Right lobe of liver (tissue), 4 donors: ENCODE results near the gene IL17RB.

Source experiments
- POLR2A ChIP-seq: fragments of 450-650 bp; IDR thresholded peaks from one replicate; pipeline ENCODE4 v1.6.1; 2017; ENCODE audit warnings: antibody characterized with exemption, mild to moderate bottlenecking
- TF ChIP-seq, protein P1 (sequence below), 4 donors: fragments of 200-600 bp in 3 of 4; fragments of 450-650 bp in 1 of 4; IDR thresholded peaks; one replicate each; pipeline versions ENCODE4 v1.5.1 to v1.8.0; 2016 to 2022; ENCODE audit warnings: antibody characterized with exemption in 4 of 4, mild to moderate bottlenecking in 2 of 4
- donor health status: DM: no; HTN: no; CAD: no.
- donor health status: DM: no; HTN: no; CAD: no.
- donor health status: DM: no; HTN: yes; CAD: no.

DNA sequence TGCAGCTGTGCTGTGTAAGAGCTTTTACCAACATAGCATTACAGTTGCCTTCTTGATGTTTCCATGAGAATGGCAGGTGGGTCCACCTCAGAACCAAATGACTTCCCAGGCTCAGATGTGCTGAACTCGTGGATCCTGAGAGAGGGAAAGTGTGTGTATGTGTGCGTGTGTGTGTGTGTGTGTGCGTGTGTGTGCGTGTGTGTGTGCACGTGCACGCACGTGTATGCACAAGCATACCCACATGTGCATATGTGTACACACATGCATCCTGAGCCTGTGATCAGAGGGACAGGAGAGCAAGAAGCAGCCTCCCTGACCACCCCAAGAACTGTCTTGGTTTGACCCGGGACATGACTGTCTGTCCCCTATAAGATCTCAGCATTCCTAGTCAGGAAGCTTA, 48.2 kb upstream of the IL17RB start:
- TF ChIP-seq, protein P1, sequence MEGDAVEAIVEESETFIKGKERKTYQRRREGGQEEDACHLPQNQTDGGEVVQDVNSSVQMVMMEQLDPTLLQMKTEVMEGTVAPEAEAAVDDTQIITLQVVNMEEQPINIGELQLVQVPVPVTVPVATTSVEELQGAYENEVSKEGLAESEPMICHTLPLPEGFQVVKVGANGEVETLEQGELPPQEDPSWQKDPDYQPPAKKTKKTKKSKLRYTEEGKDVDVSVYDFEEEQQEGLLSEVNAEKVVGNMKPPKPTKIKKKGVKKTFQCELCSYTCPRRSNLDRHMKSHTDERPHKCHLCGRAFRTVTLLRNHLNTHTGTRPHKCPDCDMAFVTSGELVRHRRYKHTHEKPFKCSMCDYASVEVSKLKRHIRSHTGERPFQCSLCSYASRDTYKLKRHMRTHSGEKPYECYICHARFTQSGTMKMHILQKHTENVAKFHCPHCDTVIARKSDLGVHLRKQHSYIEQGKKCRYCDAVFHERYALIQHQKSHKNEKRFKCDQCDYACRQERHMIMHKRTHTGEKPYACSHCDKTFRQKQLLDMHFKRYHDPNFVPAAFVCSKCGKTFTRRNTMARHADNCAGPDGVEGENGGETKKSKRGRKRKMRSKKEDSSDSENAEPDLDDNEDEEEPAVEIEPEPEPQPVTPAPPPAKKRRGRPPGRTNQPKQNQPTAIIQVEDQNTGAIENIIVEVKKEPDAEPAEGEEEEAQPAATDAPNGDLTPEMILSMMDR (IDR thresholded peaks at IDR 0.05) = no peak
- no peak for TF ChIP-seq POLR2A
